OCI-LY3 (cell line): ENCODE data around the gene UBE3B.
A peak's percentile ranks its signal among the peaks of the same experiment; 100 is the strongest.

ENCODE experiments used
- H2AFZ ChIP-seq: fragments of 200-600, 300-600 bp; shearing (Covaris generic); 2 replicates; pipeline ENCODE4 v1.6.0; 2014; ENCODE audit warnings: antibody characterized with exemption, low read depth, low read length
- H3K27ac ChIP-seq: fragments of 200-600, 300-600 bp; sonication (generic); 2 replicates; pipeline ENCODE4 v1.5.1; 2014; ENCODE audit warnings: mild to moderate bottlenecking, low read length, moderate library complexity, mixed read lengths
- H3K27me3 ChIP-seq: fragments of 200-600, 300-600 bp; sonication (generic); 2 replicates; pipeline ENCODE4 v1.6.1; 2014; ENCODE audit warnings: low read depth, low read length, mixed read lengths
- H3K36me3 ChIP-seq: fragments of 200-600, 300-600 bp; sonication (generic); replicated peaks from 2 replicates; pipeline ENCODE3; 2014; ENCODE audit warnings: low read depth, low read length, mixed read lengths
- H3K4me1 ChIP-seq: fragments of 300-600, 200-600 bp; sonication (generic); 2 replicates; pipeline ENCODE4 v1.6.1; 2014; ENCODE audit warnings: low read length, mixed read lengths
- H3K4me2 ChIP-seq: fragments of 200-600, 300-600 bp; sonication (generic); 2 replicates; pipeline ENCODE4 v1.6.1; 2014; ENCODE audit warnings: low read length, mixed read lengths
- H3K4me3 ChIP-seq: fragments of 300-600, 200-600 bp; sonication (generic); 2 replicates; pipeline ENCODE4 v1.5.1; 2014; ENCODE audit warnings: antibody characterized with exemption, mild to moderate bottlenecking, low read length, moderate library complexity
- H3K79me2 ChIP-seq: fragments of 300-600, 200-600 bp; shearing (Covaris generic); 2 replicates; pipeline ENCODE4 v1.6.1; 2014; ENCODE audit warnings: mild to moderate bottlenecking, low read length, mixed read lengths
- H3K9ac ChIP-seq: fragments of 300-600, 200-600 bp; shearing (Covaris generic); 2 replicates; pipeline ENCODE4 v1.6.0; 2014; ENCODE audit warnings: mild to moderate bottlenecking, low read length, moderate library complexity
- H3K9me3 ChIP-seq: fragments of 200-600, 300-600 bp; shearing (Covaris generic); 2 replicates; pipeline ENCODE4 v1.6.1; 2014; ENCODE audit warnings: low read length, mixed read lengths; ENCODE audit not compliant: insufficient read depth
- H4K20me1 ChIP-seq: fragments of 200-600, 300-600 bp; sonication (generic); 2 replicates; pipeline ENCODE4 v1.6.1; 2016; ENCODE audit warnings: low read length, mixed read lengths; ENCODE audit not compliant: insufficient read depth
- EZH2phosphoT487 ChIP-seq: fragments of 200-600 bp; shearing (Covaris generic); IDR thresholded peaks from 2 replicates; pipeline ENCODE4 v1.6.1; 2018; ENCODE audit warnings: antibody characterized with exemption, mixed run types, low read depth
- TF ChIP-seq, protein P1 (sequence below): fragments of 200-600, 300-600 bp; sonication (generic); IDR thresholded peaks from 2 replicates; pipeline ENCODE4 v1.5.1; 2014; ENCODE audit warnings: antibody characterized with exemption, low read length, low read depth

UBE3B gene

DNA sequence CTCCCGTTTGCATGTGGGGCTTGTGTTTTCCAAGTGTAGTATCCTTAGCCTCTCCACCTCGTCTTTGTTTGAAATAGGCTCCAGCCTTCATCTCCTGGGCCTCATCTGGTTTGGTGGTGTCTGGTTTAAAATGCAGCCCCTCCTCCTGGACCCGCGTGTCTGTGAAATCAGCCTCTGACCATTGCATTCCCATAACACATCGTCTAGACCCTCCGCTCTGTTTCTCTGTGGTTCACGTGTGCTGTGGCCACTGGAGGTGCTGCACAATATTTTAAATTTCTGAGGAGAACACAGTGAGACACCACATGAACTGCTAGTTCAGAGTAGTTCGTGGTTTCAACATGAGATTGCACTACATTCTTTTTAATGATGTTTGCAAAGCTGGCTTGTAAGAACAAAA, 35.6 kb downstream of the UBE3B start:
- H3K4me1 ChIP-seq = no peaks in the 10 kb centered on the region
- H3K27me3 ChIP-seq = no peaks in the 10 kb centered on the region
- H3K4me3 ChIP-seq = no peak overlapping the region
- no peak overlapping the region for H2AFZ ChIP-seq
- no peak overlapping the region for H3K9ac ChIP-seq
- H4K20me1 ChIP-seq = no peaks in the 10 kb centered on the region
- H3K27ac ChIP-seq = no peak overlapping the region
- no peak overlapping the region for H3K4me2 ChIP-seq
- no peaks in the 10 kb centered on the region for H3K9me3 ChIP-seq
- no peak for TF ChIP-seq EZH2phosphoT487
- TF ChIP-seq, protein P1, sequence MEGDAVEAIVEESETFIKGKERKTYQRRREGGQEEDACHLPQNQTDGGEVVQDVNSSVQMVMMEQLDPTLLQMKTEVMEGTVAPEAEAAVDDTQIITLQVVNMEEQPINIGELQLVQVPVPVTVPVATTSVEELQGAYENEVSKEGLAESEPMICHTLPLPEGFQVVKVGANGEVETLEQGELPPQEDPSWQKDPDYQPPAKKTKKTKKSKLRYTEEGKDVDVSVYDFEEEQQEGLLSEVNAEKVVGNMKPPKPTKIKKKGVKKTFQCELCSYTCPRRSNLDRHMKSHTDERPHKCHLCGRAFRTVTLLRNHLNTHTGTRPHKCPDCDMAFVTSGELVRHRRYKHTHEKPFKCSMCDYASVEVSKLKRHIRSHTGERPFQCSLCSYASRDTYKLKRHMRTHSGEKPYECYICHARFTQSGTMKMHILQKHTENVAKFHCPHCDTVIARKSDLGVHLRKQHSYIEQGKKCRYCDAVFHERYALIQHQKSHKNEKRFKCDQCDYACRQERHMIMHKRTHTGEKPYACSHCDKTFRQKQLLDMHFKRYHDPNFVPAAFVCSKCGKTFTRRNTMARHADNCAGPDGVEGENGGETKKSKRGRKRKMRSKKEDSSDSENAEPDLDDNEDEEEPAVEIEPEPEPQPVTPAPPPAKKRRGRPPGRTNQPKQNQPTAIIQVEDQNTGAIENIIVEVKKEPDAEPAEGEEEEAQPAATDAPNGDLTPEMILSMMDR = no peak
- peaks cover 17% of the 10 kb centered on the region for H3K36me3 ChIP-seq
- no peaks in the 10 kb centered on the region for H3K79me2 ChIP-seq

DNA sequence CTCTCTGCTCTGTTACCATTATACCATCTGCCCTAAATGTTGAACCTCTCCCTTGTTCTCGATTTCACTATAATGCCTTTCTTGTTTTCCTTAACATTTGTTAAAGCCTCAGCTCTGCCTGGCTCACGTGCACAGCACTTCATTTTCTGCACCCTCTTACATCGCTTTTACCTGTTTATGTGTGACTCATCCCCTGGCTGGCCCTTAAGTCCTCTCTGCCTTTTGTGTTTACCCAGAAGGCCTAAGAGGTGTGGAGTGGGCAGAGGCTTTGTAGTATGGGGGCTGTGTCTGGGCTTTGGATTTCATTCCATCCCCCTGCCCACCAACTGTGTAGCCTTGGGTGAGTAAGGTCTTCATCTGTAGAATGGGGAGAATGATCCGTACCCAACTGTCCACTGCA, 36.5 kb downstream of the UBE3B start:
- Histone ChIP-seq H3K36me3 (peaks cover 16% of the 10 kb centered on the region), H3K4me3 (no peak overlapping the region), H3K27ac (no peak overlapping the region), H2AFZ (no peak overlapping the region), H4K20me1 (no peaks in the 10 kb centered on the region), H3K4me2 (no peak overlapping the region), H3K9me3 (no peaks in the 10 kb centered on the region), H3K4me1 (no peaks in the 10 kb centered on the region), H3K9ac (no peak overlapping the region), H3K27me3 (no peaks in the 10 kb centered on the region), H3K79me2 (no peaks in the 10 kb centered on the region)
- TF ChIP-seq, protein P1 = no peak
- TF ChIP-seq EZH2phosphoT487 = no peak

DNA sequence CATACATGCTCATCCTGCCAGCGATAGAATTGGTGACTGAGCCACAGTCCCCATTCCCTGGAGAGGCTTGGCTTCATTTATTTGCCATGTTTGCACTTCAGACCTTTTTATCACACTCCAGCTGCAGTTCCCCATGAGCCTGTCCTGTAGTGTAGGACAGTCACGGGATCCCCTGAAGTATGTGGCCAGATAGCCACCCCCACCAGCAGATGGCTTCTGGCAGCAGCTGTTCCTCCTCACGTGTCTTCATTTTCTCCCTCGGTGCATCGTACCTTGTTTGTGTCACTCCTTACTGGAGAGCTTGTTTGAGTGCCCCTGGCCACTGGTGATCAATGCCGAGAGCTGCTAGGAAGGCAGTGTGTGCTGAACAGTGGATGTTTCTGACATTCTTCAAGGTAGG, 40.2 kb downstream of the UBE3B start:
- no peaks in the 10 kb centered on the region for H3K27me3 ChIP-seq
- no peaks in the 10 kb centered on the region for H3K4me1 ChIP-seq
- no peak overlapping the region for H2AFZ ChIP-seq
- H3K9ac ChIP-seq = no peak overlapping the region
- H4K20me1 ChIP-seq = no peaks in the 10 kb centered on the region
- H3K4me2 ChIP-seq = no peak overlapping the region
- H3K36me3 ChIP-seq = peaks cover 14% of the 10 kb centered on the region
- no peak for TF ChIP-seq EZH2phosphoT487
- TF ChIP-seq, protein P1 = no peak
- H3K9me3 ChIP-seq = no peaks in the 10 kb centered on the region
- H3K79me2 ChIP-seq = no peaks in the 10 kb centered on the region
- no peak overlapping the region for H3K27ac ChIP-seq
- H3K4me3 ChIP-seq = no peak overlapping the region

DNA sequence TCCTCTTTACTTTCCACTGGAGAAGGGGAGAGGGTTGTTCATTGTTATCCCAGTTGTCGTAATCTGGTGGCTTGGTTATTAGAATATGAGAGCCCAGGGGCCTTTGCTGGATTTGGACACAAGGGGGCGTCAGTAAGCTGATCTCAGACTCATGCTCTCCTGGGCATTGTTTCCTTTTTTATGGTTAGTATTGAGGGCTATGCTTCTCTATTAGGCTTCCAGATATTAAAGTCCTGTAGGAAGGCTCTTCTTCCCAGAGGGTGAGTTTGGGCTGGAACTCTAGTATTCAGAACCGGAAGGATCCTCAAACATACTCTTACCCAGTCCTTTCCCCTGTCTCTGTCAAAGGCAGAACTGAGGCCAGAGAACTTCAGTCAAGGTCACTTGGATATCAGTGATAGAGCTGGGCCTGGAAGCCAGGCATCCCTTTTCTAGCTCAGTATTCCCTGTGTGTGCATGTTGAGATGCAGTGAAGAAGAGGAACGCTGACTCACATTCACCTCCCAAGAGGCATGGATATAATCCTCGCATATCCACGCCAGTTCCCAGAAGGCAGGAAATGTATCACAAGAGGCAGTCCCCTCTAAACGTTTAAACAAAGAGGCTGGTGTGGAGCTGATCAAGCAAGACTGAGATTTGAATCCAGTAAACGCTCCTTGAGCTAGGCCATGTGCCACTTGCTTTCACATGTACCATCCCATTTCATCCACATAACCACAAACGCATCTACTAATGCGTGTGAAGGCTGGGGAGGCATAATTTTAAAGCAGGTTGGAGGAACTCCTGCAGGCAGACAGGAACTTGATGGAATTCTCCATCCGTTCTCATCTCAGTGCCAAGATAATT, 41.6 kb downstream of the UBE3B start:
- Histone ChIP-seq H3K36me3 (peaks cover 14% of the 10 kb centered on the region), H3K79me2 (no peaks in the 10 kb centered on the region), H2AFZ (no peak overlapping the region), H3K27me3 (no peaks in the 10 kb centered on the region), H3K9me3 (no peaks in the 10 kb centered on the region), H4K20me1 (no peaks in the 10 kb centered on the region), H3K27ac (no peak overlapping the region), H3K4me3 (no peak overlapping the region), H3K4me1 (no peaks in the 10 kb centered on the region), H3K9ac (no peak overlapping the region), H3K4me2 (no peak overlapping the region)
- TF ChIP-seq, protein P1 = peak; percentile 87
- no peak for TF ChIP-seq EZH2phosphoT487
